ENCODE data around the gene DMKN.

The DMKN gene

DNA sequence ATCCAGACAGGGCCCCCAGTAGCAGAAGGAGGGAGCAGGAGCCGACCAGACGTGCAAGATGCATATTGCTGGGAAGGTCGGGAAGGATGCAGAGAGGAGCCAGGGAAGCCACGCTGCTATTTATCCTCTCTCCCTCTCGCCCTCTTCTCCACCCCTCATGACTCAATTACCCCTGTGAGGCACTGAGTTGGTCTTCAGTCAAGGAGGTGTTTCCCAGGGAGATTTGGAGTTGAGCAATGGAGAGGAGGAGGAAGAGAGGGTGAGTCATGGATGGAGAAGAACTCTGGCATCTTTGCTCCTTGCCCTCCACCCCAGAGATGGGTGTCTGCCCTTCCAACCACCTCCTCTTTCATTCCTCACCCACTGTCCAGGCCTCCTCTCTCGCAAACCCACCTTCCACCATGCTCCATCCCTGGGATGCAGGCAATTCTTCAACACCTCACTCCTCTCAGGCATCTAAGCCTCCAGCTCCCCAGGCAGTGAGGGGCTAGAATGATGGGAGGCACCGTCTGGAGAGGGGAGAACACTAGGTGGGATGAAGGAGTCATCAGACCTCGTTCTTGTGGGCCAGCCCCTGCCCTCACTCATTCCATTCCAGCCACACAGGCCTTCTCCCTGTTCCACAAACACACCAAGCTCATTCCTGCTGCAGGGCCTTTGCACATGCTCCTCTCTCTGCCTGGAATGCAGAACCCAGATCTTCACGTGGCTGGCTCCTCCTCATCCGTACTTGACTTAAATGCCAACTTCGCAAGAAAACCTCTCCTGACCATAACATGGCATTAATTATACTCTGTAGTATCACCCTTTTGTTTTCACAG is 15.0 kb upstream of the DMKN start, which contains the start of gene SBSN:
Gene SBSN (minus strand): TSS at position 94 of the 821 bp plus-strand sequence. CDS start 30 bp downstream, at position 64.
- H2AFZ ChIP-seq (ENCODE audit: low read depth, low read length), result no peak within 1 kb of the TSS
- H3K9me3 ChIP-seq (ENCODE audit: control insufficient read depth, low read length), result no peaks in the 10 kb centered on the region
- H3K4me2 ChIP-seq (ENCODE audit: low read length, poor library complexity, severe bottlenecking), result no peak within 1 kb of the TSS
- H3K18ac ChIP-seq (ENCODE audit: low read depth in 1 of 2, low read length in 2 of 2), result no peak within 1 kb of the TSS
- 87% methylated on average over 6 of the region's 11 CpGs for WGBS
- no peaks in the 10 kb centered on the region for H3K79me1 ChIP-seq (replicated peaks; ENCODE audit: low read length, poor library complexity, severe bottlenecking)
- H2AK5ac ChIP-seq (ENCODE audit: low read length, severe bottlenecking), result no peak within 1 kb of the TSS
- H3K4me3 ChIP-seq (ENCODE audit: insufficient read depth in 1 of 2, low read depth in 1 of 2, low read length in 2 of 2), result peak within 1 kb of the TSS in 1 of 2 experiments; percentile 33
- no peak within 1 kb of the TSS for H2BK12ac ChIP-seq (ENCODE audit: low read length in 2 of 2)
- no peak within 1 kb of the TSS for H3K4ac ChIP-seq (ENCODE audit: low read depth in 1 of 2, low read length in 2 of 2)
- H3K4me1 ChIP-seq (ENCODE audit: control insufficient read depth, insufficient read depth, low read depth, low read length), result no peaks in the 10 kb centered on the region
- H3K9ac ChIP-seq (ENCODE audit: low read length), result no peak within 1 kb of the TSS
- H2BK120ac ChIP-seq (ENCODE audit: low read depth, low read length), result no peak within 1 kb of the TSS
- no peak within 1 kb of the TSS for H4K8ac ChIP-seq (ENCODE audit: low read length)
- H2BK15ac ChIP-seq (ENCODE audit: low read depth, poor library complexity, severe bottlenecking), result no peak within 1 kb of the TSS
- DNase-seq, result peak; percentile 54
- H3K36me3 ChIP-seq (ENCODE audit: control insufficient read depth in 1 of 2, insufficient read depth in 2 of 2, low read depth in 1 of 2, low read length in 2 of 2), result no peaks in the 10 kb centered on the region
- peaks cover 21 to 30% of the 10 kb centered on the region in 2 experiments for H3K27me3 ChIP-seq (ENCODE audit: control insufficient read depth in 1 of 2, insufficient read depth in 1 of 2, low read length in 2 of 2)
- H3K27ac ChIP-seq (ENCODE audit: low read length, poor library complexity, severe bottlenecking), result no peak within 1 kb of the TSS
- H4K91ac ChIP-seq (ENCODE audit: low read length), result no peak within 1 kb of the TSS
- H2BK5ac ChIP-seq (ENCODE audit: low read depth, low read length, poor library complexity, severe bottlenecking), result no peak within 1 kb of the TSS
- no peak within 1 kb of the TSS for H3K23ac ChIP-seq (ENCODE audit: low read length in 2 of 2)
- peak within 1 kb of the TSS in 1 of 2 experiments; percentile 37 for H3K14ac ChIP-seq (ENCODE audit: low read length in 2 of 2)

DNA sequence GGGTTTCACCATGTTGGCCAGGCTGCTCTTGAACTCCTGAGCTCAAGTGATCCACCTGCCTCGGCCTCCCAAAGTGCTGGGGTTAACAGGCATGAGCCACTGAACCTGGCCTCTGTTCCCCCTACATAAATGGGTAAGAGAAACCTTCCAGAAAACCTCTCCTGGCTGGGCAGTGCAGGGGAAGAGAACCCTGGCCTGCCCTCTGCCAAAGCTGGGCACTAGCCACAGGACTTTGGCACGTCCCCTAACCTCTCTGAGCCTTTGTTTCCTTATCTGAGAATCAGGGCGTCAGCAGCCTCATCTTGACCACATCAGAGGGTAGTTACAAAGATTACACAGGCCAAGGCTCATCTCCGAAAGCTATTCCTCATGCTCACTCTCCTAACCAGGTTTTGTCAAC is 12.4 kb upstream of the DMKN start:
- no peaks in the 10 kb centered on the region for H3K9me3 ChIP-seq (ENCODE audit: control insufficient read depth, low read length)
- no peak overlapping the region for H2BK5ac ChIP-seq (ENCODE audit: low read depth, low read length, poor library complexity, severe bottlenecking)
- no peak overlapping the region for H3K4me2 ChIP-seq (ENCODE audit: low read length, poor library complexity, severe bottlenecking)
- no peak overlapping the region for H4K91ac ChIP-seq (ENCODE audit: low read length)
- H2BK15ac ChIP-seq (ENCODE audit: low read depth, poor library complexity, severe bottlenecking), result no peak overlapping the region
- no peaks in the 10 kb centered on the region for H3K4me1 ChIP-seq (ENCODE audit: control insufficient read depth, insufficient read depth, low read depth, low read length)
- no peak overlapping the region for H2BK120ac ChIP-seq (ENCODE audit: low read depth, low read length)
- no peak overlapping the region for H2AFZ ChIP-seq (ENCODE audit: low read depth, low read length)
- H3K23ac ChIP-seq (ENCODE audit: low read length in 2 of 2), result no peak overlapping the region
- no peak overlapping the region for H3K4me3 ChIP-seq (ENCODE audit: insufficient read depth in 1 of 2, low read depth in 1 of 2, low read length in 2 of 2)
- no peak overlapping the region for H2BK12ac ChIP-seq (ENCODE audit: low read length in 2 of 2)
- H3K18ac ChIP-seq (ENCODE audit: low read depth in 1 of 2, low read length in 2 of 2), result no peak overlapping the region
- no peak for DNase-seq
- no peak overlapping the region for H3K9ac ChIP-seq (ENCODE audit: low read length)
- H3K27me3 ChIP-seq (ENCODE audit: control insufficient read depth in 1 of 2, insufficient read depth in 1 of 2, low read length in 2 of 2), result peaks cover 7 to 18% of the 10 kb centered on the region in 2 experiments
- H3K4ac ChIP-seq (ENCODE audit: low read depth in 1 of 2, low read length in 2 of 2), result no peak overlapping the region
- H2AK5ac ChIP-seq (ENCODE audit: low read length, severe bottlenecking), result no peak overlapping the region
- no peak overlapping the region for H3K14ac ChIP-seq (ENCODE audit: low read length in 2 of 2)
- H3K79me1 ChIP-seq (replicated peaks; ENCODE audit: low read length, poor library complexity, severe bottlenecking), result no peaks in the 10 kb centered on the region
- H3K36me3 ChIP-seq (ENCODE audit: control insufficient read depth in 1 of 2, insufficient read depth in 2 of 2, low read depth in 1 of 2, low read length in 2 of 2), result no peaks in the 10 kb centered on the region
- no peak overlapping the region for H3K27ac ChIP-seq (ENCODE audit: low read length, poor library complexity, severe bottlenecking)
- WGBS, result 72% methylated on average over 4 of the region's 4 CpGs
- H4K8ac ChIP-seq (ENCODE audit: low read length), result no peak overlapping the region

DNA sequence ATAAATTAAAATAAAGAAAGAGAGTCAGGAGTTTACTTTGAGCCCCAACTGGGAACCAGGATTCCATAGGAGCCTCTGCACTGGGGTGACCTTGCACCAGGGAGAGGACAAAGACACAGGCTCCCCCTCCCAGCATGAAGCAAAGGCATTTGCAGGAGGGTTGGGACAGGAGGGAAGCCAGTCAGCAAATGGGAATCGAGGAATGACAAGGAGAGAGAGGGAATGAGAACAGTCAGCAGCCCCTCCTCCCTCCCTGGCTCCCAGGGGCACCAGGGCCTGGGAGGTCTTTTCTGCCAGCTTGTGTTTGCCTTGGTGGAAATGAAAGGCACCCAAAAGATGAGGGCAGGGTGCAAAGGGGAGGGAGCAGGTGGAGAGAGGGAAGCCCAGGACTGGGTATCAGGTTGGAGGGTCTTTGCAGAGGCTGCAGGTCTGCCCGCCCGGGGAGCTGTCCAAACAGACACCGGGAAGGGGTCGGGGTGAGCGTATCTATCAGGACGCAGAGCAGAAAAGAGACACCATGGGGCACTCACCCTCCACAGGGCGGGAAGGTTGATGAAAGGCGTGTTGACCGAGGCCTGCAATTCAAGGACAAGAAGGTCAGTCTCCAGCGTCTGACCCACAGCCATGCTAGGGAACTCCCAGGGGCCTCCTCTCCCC is 10.9 kb upstream of the DMKN start:
- Histone ChIP-seq H3K18ac (ENCODE audit: low read depth in 1 of 2, low read length in 2 of 2) (no peak overlapping the region), H3K23ac (ENCODE audit: low read length in 2 of 2) (no peak overlapping the region), H4K8ac (ENCODE audit: low read length) (no peak overlapping the region), H3K79me1 (replicated peaks; ENCODE audit: low read length, poor library complexity, severe bottlenecking) (no peaks in the 10 kb centered on the region), H2BK5ac (ENCODE audit: low read depth, low read length, poor library complexity, severe bottlenecking) (no peak overlapping the region), H2BK12ac (ENCODE audit: low read length in 2 of 2) (no peak overlapping the region), H3K36me3 (ENCODE audit: control insufficient read depth in 1 of 2, insufficient read depth in 2 of 2, low read depth in 1 of 2, low read length in 2 of 2) (no peaks in the 10 kb centered on the region), H2AK5ac (ENCODE audit: low read length, severe bottlenecking) (no peak overlapping the region), H3K9me3 (ENCODE audit: control insufficient read depth, low read length) (no peaks in the 10 kb centered on the region), H3K27me3 (ENCODE audit: control insufficient read depth in 1 of 2, insufficient read depth in 1 of 2, low read length in 2 of 2) (peaks cover 7 to 18% of the 10 kb centered on the region in 2 experiments), H2BK120ac (ENCODE audit: low read depth, low read length) (no peak overlapping the region), H3K9ac (ENCODE audit: low read length) (no peak overlapping the region), H3K14ac (ENCODE audit: low read length in 2 of 2) (no peak overlapping the region), H3K4ac (ENCODE audit: low read depth in 1 of 2, low read length in 2 of 2) (no peak overlapping the region), H4K91ac (ENCODE audit: low read length) (no peak overlapping the region), H3K4me3 (ENCODE audit: insufficient read depth in 1 of 2, low read depth in 1 of 2, low read length in 2 of 2) (no peak overlapping the region), H3K4me1 (ENCODE audit: control insufficient read depth, insufficient read depth, low read depth, low read length) (no peaks in the 10 kb centered on the region), H3K27ac (ENCODE audit: low read length, poor library complexity, severe bottlenecking) (no peak overlapping the region), H3K4me2 (ENCODE audit: low read length, poor library complexity, severe bottlenecking) (no peak overlapping the region), H2BK15ac (ENCODE audit: low read depth, poor library complexity, severe bottlenecking) (no peak overlapping the region), H2AFZ (ENCODE audit: low read depth, low read length) (no peak overlapping the region)
- 21% methylated on average over 11 of the region's 11 CpGs for WGBS
- DNase-seq, result no peak

DNA sequence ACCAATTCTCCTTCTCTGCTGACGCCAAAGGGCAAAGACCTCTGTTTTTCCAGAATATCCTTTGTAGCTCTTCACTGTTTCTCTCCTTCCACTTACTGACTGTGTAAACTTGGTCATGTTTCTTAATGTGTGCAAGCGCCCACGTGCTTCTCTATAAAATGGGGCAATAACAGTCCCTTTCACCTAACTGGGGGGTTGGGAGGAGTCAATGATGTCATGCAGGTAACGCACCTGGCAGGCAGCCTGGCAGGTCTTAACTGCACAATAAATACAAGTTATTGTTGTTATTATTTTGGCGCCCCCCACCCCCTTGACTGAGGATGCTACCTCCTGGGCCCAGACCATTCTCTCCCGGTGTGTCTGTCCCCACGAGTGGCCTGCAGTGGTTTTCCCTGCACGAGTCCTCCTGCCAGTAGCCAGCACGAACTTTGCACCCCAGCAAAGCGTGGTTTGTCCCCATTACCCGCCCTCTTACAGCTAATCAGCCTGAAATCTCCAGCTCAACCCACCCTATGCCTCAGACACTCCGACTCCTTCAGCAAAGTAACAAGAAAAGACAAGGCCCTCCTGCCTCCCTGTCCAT is 9.4 kb upstream of the DMKN start:
- Histone ChIP-seq H2BK15ac (ENCODE audit: low read depth, poor library complexity, severe bottlenecking) (no peak overlapping the region), H2BK120ac (ENCODE audit: low read depth, low read length) (no peak overlapping the region), H3K23ac (ENCODE audit: low read length in 2 of 2) (no peak overlapping the region), H3K14ac (ENCODE audit: low read length in 2 of 2) (no peak overlapping the region), H3K79me1 (replicated peaks; ENCODE audit: low read length, poor library complexity, severe bottlenecking) (no peaks in the 10 kb centered on the region), H3K9ac (ENCODE audit: low read length) (no peak overlapping the region), H2BK12ac (ENCODE audit: low read length in 2 of 2) (no peak overlapping the region), H3K9me3 (ENCODE audit: control insufficient read depth, low read length) (no peaks in the 10 kb centered on the region), H3K18ac (ENCODE audit: low read depth in 1 of 2, low read length in 2 of 2) (no peak overlapping the region), H3K36me3 (ENCODE audit: control insufficient read depth in 1 of 2, insufficient read depth in 2 of 2, low read depth in 1 of 2, low read length in 2 of 2) (no peaks in the 10 kb centered on the region), H3K27ac (ENCODE audit: low read length, poor library complexity, severe bottlenecking) (no peak overlapping the region), H2BK5ac (ENCODE audit: low read depth, low read length, poor library complexity, severe bottlenecking) (no peak overlapping the region), H3K4me3 (ENCODE audit: insufficient read depth in 1 of 2, low read depth in 1 of 2, low read length in 2 of 2) (no peak overlapping the region), H4K91ac (ENCODE audit: low read length) (no peak overlapping the region), H3K4ac (ENCODE audit: low read depth in 1 of 2, low read length in 2 of 2) (no peak overlapping the region), H2AFZ (ENCODE audit: low read depth, low read length) (no peak overlapping the region), H3K4me1 (ENCODE audit: control insufficient read depth, insufficient read depth, low read depth, low read length) (peaks cover 4% of the 10 kb centered on the region), H2AK5ac (ENCODE audit: low read length, severe bottlenecking) (no peak overlapping the region), H3K27me3 (ENCODE audit: control insufficient read depth in 1 of 2, insufficient read depth in 1 of 2, low read length in 2 of 2) (peaks cover 7 to 18% of the 10 kb centered on the region in 2 experiments), H3K4me2 (ENCODE audit: low read length, poor library complexity, severe bottlenecking) (no peak overlapping the region), H4K8ac (ENCODE audit: low read length) (no peak overlapping the region)
- 75% methylated on average over 12 of the region's 12 CpGs for WGBS
- DNase-seq, result no peak
